GM18861 (cell line): ENCODE results near the gene ADAMTS4.

ENCODE experiments used
- ATAC-seq: cut with Tn5 transposase; IDR thresholded peaks from one replicate; pipeline ENCODE4 v1.9.1; 2021; ENCODE audit not compliant: unreplicated experiment

ADAMTS4 gene

GRCh38 chr1:161175771-161176453, 22.9 kb downstream of the ADAMTS4 start:
- ATAC-seq = no peak

- no peak for ATAC-seq
Measured at GRCh38 chr1:161174911-161175310, 23.9 kb downstream of the ADAMTS4 start.

GRCh38 chr1:161173711-161174110, 25.1 kb downstream of the ADAMTS4 start:
- no peak for ATAC-seq

DNA sequence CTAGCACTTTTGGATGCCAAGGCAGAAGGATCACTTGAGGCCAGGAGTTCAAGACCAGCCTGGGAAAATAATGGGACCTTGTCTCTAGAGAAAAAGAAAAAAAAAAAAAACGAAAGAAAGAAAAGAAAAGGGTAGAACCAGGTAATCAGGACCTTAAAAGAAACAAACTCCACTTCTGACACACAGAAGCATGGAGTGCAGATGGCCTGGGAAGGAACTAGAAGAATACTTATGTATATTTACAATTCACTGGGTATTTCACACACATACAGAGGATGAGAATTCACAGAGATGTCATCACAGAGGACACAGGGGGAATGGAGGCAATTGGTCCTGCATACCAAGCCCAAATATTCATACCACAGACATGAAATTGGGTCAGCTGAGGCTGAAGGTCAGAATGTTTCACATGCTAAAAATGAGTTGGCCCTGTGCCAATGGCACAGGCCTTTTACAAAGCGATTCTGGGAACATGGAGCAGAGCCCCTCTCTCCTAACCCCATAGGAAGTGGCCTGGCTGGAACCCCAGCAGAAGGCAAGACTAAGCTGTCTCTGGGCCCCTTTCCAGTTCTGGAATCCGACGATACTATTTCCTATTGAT, 26.0 kb downstream of the ADAMTS4 start:
- ATAC-seq = no peak

GRCh38 chr1:161172349-161172748, 26.5 kb downstream of the ADAMTS4 start:
- ATAC-seq = no peak

- ATAC-seq = no peak
Measured at GRCh38 chr1:161171696-161172095, 27.2 kb downstream of the ADAMTS4 start.

- no peak for ATAC-seq
Measured at GRCh38 chr1:161171191-161171590, 27.7 kb downstream of the ADAMTS4 start.

DNA sequence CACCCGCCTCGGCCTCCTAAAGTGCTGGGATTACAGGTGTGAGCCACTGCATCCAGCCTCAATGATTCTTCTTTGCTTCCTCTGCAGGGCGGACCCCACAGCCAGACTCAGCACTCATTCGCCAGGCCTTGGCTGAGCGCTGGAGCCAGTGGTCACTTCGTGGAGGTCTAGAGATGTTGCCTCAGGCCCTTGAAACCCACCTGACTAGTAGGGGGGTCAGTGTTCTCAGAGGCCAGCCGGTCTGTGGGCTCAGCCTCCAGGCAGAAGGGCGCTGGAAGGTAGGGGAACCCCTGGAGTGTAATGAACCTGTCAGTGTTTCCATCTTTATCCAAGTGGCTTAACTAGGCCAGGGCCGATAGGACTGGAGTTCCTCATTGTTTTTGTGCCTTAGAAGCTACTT, 29.9 kb downstream of the ADAMTS4 start:
- ATAC-seq = no peak

- ATAC-seq = no peak
Measured at GRCh38 chr1:161166669-161167548, 31.9 kb downstream of the ADAMTS4 start.

DNA sequence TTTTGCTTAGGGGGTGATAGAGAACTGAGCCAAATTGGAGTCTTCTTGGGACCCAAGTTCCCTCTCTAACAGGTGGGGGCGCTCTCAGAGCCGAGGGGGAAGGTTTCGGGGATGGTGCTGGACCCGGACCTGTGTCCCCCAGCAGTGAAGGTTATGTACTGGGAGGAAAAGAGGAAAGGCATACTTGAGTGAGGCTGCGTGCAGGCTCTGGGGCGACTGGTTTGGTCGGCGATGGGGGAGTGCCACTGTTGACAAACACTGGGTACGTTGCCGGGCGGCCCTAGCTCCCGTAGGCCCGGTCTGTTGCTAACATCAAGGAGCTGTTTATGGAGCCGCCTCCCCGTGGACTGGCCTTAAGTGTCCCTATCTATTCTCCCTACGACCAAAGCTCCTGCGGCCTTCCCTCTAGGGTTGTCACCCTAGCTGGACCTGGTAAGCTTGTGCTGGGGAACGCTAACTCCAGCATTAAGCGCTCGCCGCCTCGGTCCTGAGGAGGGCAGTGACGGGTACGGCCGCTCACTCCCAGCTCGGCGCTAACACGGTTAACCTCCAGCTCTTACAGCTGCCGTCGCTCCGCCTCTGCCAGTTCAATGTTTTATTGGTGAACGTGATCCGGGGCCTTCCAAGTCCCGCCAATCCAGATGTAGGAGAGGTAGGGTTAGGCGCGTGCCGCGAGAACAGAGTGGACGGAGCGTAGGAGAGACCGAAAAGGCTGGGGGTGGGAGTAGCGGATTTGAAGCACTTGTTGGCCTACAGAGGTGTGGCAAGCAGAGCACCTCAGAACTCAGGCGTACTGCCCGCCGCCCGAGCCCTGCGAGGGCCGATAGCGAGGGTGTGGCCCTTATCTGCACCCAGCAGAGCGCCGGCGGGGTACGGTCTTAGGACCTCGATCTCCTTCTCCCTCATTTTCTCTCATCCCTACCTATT, 32.8 kb downstream of the ADAMTS4 start, which contains the start of gene PPOX:
Gene PPOX (plus strand): TSS at position 685 of the 927 bp plus-strand sequence. CDS start 422 bp downstream, outside the sequence.
- peak; percentile 92 for ATAC-seq

DNA sequence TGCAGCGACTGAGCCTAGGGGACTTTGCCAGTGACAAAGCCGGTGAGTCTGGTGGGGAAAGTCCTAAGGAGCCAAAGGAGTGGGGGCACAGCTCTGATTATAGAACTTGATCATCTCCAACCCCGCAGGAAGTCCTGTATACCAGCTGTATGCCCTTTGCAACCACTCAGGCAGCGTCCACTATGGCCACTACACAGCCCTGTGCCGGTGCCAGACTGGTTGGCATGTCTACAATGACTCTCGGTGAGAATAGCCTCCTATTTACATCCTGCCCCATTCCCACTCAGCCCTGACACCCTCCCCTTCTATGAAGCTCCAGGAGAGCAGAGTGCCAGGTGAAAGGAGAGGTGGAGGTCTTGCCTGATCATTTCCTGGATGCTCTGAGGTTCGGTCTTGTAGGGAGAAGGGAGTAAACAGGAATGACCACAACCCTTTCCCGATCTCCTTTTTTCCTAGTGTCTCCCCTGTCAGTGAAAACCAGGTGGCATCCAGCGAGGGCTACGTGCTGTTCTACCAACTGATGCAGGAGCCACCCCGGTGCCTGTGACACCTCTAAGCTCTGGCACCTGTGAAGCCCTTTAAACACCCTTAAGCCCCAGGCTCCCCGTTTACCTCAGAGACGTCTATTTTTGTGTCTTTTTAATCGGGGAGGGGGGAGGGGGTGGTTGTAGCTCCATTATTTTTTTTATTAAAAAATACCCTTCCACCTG, 33.8 kb downstream of the ADAMTS4 start:
- no peak for ATAC-seq

- no peak for ATAC-seq
Measured at GRCh38 chr1:161163793-161164192, 35.1 kb downstream of the ADAMTS4 start.

GRCh38 chr1:161162806-161163205, 36.0 kb downstream of the ADAMTS4 start:
- no peak for ATAC-seq

DNA sequence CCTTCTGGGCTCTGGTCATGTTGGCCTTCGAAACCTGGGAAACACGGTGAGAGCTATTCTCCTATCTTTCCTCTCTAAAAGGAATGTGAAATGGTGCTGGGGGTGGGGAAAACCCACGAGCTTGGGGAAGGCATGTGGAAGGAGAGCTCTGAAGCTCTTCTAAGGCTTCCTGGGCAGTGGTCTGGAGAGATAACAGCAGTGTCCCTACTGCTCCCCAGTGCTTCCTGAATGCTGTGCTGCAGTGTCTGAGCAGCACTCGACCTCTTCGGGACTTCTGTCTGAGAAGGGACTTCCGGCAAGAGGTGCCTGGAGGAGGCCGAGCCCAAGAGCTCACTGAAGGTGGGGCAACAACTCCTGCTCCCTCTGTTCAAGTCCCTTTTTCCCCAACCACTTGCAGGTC, 36.8 kb downstream of the ADAMTS4 start:
- ATAC-seq = no peak

- no peak for ATAC-seq
Measured at GRCh38 chr1:161161652-161162051, 37.2 kb downstream of the ADAMTS4 start.

- ATAC-seq = no peak
Measured at GRCh38 chr1:161160671-161161145, 38.1 kb downstream of the ADAMTS4 start.

- ATAC-seq = no peak
Measured at GRCh38 chr1:161159913-161160243, 39.0 kb downstream of the ADAMTS4 start.

DNA sequence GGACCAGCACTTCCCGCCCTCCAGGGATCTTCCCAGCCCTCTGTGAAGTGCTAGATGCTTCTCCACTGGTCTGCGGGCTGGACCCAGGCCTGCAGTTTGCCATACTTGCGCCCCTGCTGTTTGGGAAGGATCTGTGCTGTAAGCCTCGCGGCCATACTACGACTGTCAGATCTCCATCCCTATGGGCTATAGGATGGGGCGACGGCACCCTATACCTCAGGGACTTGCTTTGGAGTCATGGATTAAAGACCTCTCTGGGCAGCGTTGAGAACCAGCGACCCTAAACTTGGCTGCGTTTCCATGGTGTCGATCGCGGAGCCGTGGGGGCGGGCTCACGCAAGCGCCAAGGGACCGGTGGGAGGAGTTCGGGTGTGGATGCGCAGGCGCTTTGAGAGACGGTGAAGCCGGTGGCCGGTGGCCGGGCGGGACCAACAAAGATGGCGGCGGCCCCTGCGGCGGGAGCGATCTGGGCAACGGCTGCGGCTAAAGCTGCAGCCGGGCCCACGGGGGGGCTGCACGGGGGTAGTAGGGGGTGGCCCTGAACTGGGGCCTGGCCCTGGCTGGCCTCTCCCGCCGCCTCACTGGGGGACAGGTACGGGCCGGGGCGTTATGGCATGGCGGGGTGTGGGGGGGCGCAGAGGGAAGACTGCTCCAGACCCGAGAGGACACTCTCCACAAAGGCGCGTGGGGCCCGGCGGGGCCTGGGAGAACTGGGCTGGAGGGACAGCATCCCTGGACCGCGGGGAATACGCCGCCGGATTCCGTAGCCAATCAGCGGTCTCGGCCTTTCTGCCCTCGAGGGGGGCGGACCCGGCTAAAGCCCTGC, 39.6 kb downstream of the ADAMTS4 start, which contains the start of gene USP21:
Gene USP21 (plus strand): TSS at position 414 of the 826 bp plus-strand sequence. CDS start 1,141 bp downstream, outside the sequence.
- peak; percentile 67 for ATAC-seq
